ENCODE data around the gene CELSR1. TPM values are rescaled to one million over a fixed set of nuclear protein-coding genes. Genes with fewer than 3 reads are reported as not detected.
A peak's percentile ranks its signal among the peaks of the same experiment; 100 is the strongest.

Gene CELSR1
- total and polyA plus RNA-seq, 2 donors (not counting 1 experiment from before 2014, with no cell fraction given), result 30.2 to 34.8 TPM

DNA sequence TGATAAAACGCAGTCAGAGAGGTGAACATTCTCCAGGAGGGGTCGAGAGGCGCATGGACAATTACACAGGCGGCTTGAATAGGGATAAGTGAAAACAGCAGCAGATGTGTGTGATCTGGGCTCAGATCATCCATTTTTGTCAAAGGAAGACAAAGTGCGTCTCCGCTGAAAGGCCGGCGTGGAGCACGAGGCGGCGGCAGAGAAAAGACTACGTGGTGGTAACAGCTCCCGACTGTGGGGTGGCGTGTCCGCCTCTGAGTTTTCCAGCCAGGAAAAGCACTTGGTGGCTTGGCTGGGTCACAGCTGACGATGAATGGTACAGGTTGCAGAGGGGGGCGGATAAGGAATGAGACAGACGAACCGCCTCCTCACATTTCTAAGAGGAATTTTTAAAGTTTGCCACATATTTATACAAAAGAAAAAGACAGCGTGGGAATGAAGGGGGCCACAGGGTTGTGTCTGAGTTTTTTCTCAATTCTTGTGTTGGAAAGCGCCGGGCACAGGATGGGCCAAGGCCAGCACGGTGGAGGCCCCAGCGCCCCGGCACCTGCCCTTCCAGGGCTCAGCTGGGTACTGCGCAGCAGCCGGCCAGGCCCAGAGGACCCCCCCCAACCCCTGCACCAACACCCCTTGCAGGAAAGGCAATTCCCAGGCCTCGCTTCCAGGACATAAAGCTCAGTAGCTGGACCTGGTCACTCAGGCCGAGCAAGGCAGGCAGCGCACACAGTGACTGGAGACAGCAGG lies 121.5 kb downstream of the CELSR1 start:
- CTCF ChIA-PET, result no interaction called here
- TF ChIP-seq CTCF (IDR thresholded peaks at IDR 0.05) (no peak), EZH2 (IDR thresholded peaks at IDR 0.05; ENCODE audit: borderline replicate concordance, insufficient read depth, low read depth, low read length, poor library complexity, severe bottlenecking) (no peak)
- intact Hi-C loops (cut with micrococcal nuclease), result no loop called here
- WGBS (ENCODE audit: insufficient coverage), result 97% methylated on average over 25 of the region's 30 CpGs
- Mint-ChIP-seq H3K27me3 (no peaks in the 10 kb centered on the region), H3K9me3 (ENCODE audit: insufficient read depth) (no peaks in the 10 kb centered on the region), H3K27ac (peak overlapping the region; percentile 20), H3K4me1 (peaks cover 4% of the 10 kb centered on the region), H3K4me3 (no peak overlapping the region)
- Histone ChIP-seq H4K20me1 (ENCODE audit: control insufficient read depth, insufficient read depth, low read length, poor library complexity, severe bottlenecking) (peaks cover 9% of the 10 kb centered on the region), H3K9ac (ENCODE audit: low read length) (no peak overlapping the region), H3K4me1 (ENCODE audit: control insufficient read depth in 2 of 2, insufficient read depth in 2 of 2, low read length in 2 of 2) (peaks cover 0 to 18% of the 10 kb centered on the region in 2 donors), H3K4me2 (replicated peaks; ENCODE audit: low read depth, low read length, poor library complexity, severe bottlenecking) (no peak overlapping the region), H3K27ac (ENCODE audit: low read length in 2 of 2) (no peak overlapping the region), H3K79me2 (ENCODE audit: control insufficient read depth, insufficient read depth, low read length) (peaks cover 11% of the 10 kb centered on the region), H3K27me3 (replicated peaks in 1 of 4; ENCODE audit: control extremely low read depth in 1 of 4, control insufficient read depth in 3 of 4, insufficient read depth in 4 of 4, low read length in 3 of 4) (no peaks in the 10 kb centered on the region), H3K9me3 (ENCODE audit: control extremely low read depth in 1 of 3, control insufficient read depth in 2 of 3, insufficient read depth in 1 of 3, low read length in 2 of 3) (peaks cover 0 to 8% (median 0%) of the 10 kb centered on the region in 3 donors), H3K4me3 (ENCODE audit: control extremely low read depth in 1 of 5, extremely low read depth in 1 of 5, insufficient read depth in 1 of 5, low read depth in 2 of 5, low read length in 4 of 5) (no peak overlapping the region), H3K36me3 (replicated peaks in 1 of 2; ENCODE audit: control extremely low read depth in 1 of 2, control insufficient read depth in 1 of 2, extremely low read depth in 1 of 2, insufficient read depth in 2 of 2, low read length in 1 of 2) (peaks cover 0 to 25% of the 10 kb centered on the region in 2 experiments), H2AFZ (ENCODE audit: insufficient read depth, low read depth, low read length, poor library complexity, severe bottlenecking) (no peak overlapping the region)
- no peak for DNase-seq
- ATAC-seq (ENCODE audit: low read depth), result no peak
- POLR2A ChIA-PET, result no interaction called here

- Histone ChIP-seq H3K4me3 (ENCODE audit: control extremely low read depth in 1 of 5, extremely low read depth in 1 of 5, insufficient read depth in 1 of 5, low read depth in 2 of 5, low read length in 4 of 5) (no peak overlapping the region), H3K36me3 (replicated peaks in 1 of 2; ENCODE audit: control extremely low read depth in 1 of 2, control insufficient read depth in 1 of 2, extremely low read depth in 1 of 2, insufficient read depth in 2 of 2, low read length in 1 of 2) (peaks cover 0 to 35% of the 10 kb centered on the region in 2 experiments), H3K79me2 (ENCODE audit: control insufficient read depth, insufficient read depth, low read length) (peaks cover 11% of the 10 kb centered on the region), H3K4me2 (replicated peaks; ENCODE audit: low read depth, low read length, poor library complexity, severe bottlenecking) (no peak overlapping the region), H3K9me3 (ENCODE audit: control extremely low read depth in 1 of 3, control insufficient read depth in 2 of 3, insufficient read depth in 1 of 3, low read length in 2 of 3) (peaks cover 0 to 4% (median 0%) of the 10 kb centered on the region in 3 donors), H3K27ac (ENCODE audit: low read length in 2 of 2) (peak overlapping the region; percentile 20 to 24), H3K9ac (ENCODE audit: low read length) (no peak overlapping the region), H3K27me3 (replicated peaks in 1 of 4; ENCODE audit: control extremely low read depth in 1 of 4, control insufficient read depth in 3 of 4, insufficient read depth in 4 of 4, low read length in 3 of 4) (no peaks in the 10 kb centered on the region), H3K4me1 (ENCODE audit: control insufficient read depth in 2 of 2, insufficient read depth in 2 of 2, low read length in 2 of 2) (peaks cover 0 to 13% of the 10 kb centered on the region in 2 donors), H4K20me1 (ENCODE audit: control insufficient read depth, insufficient read depth, low read length, poor library complexity, severe bottlenecking) (peaks cover 5% of the 10 kb centered on the region), H2AFZ (ENCODE audit: insufficient read depth, low read depth, low read length, poor library complexity, severe bottlenecking) (no peak overlapping the region)
- Mint-ChIP-seq H3K27me3 (no peaks in the 10 kb centered on the region), H3K4me1 (peaks cover 4% of the 10 kb centered on the region), H3K4me3 (no peak overlapping the region), H3K9me3 (ENCODE audit: insufficient read depth) (no peaks in the 10 kb centered on the region), H3K27ac (peak overlapping the region; percentile 94)
- ChIA-PET CTCF (no interaction called here), POLR2A (interaction anchor here (0.6 kb wide), 1 partner anchor 363 kb away, joined by 3 read pairs; no protein-coding TSS in a partner anchor)
- 77% methylated on average over 15 of the region's 19 CpGs for WGBS (ENCODE audit: insufficient coverage)
- ATAC-seq (ENCODE audit: low read depth), result peak; percentile 62
- intact Hi-C loops (cut with micrococcal nuclease), result no loop called here
- no peak for TF ChIP-seq EZH2 (IDR thresholded peaks at IDR 0.05; ENCODE audit: borderline replicate concordance, insufficient read depth, low read depth, low read length, poor library complexity, severe bottlenecking)
- no peak for TF ChIP-seq CTCF (IDR thresholded peaks at IDR 0.05)
- peak; percentile 55 for DNase-seq
Observed at GRCh38 chr22:46414704-46415103, 122.7 kb downstream of the CELSR1 start.
